Measurements from ENCODE around the gene ZNF76.

GRCh38 chr6:35298625-35299140 is 39.1 kb downstream of the ZNF76 start:
- TF ChIP-seq CTCF (IDR thresholded peaks at IDR 0.05; ENCODE audit: extremely low read depth in 1 of 2, insufficient read depth in 1 of 2, low read depth in 1 of 2, low read length in 2 of 2) = no peak
- no peak for TF ChIP-seq JUN (IDR thresholded peaks at IDR 0.05; ENCODE audit: borderline replicate concordance, insufficient read depth, insufficient read length, low read depth)
- TF ChIP-seq POLR2AphosphoS5 (IDR thresholded peaks at IDR 0.05; ENCODE audit: insufficient read depth, low read depth, low read length) = no peak
- no peak for TF ChIP-seq POLR2A (IDR thresholded peaks at IDR 0.05; ENCODE audit: low read depth, low read length)
- TF ChIP-seq EZH2 (IDR thresholded peaks at IDR 0.05; ENCODE audit: borderline replicate concordance, low read depth, low read length, severe bottlenecking) = no peak
- TF ChIP-seq MAX (IDR thresholded peaks at IDR 0.05; ENCODE audit: insufficient read depth, insufficient read length) = no peak
- TF ChIP-seq MYC (IDR thresholded peaks at IDR 0.05; ENCODE audit: low read depth, low read length) = no peak
- TF ChIP-seq GATA2 (IDR thresholded peaks at IDR 0.05; ENCODE audit: insufficient read depth, insufficient read length, low read depth, low read length) = no peak
- TF ChIP-seq FOS (IDR thresholded peaks at IDR 0.05; ENCODE audit: borderline replicate concordance, insufficient read depth, low read length) = no peak
